ENCODE data around the gene ZNF48.

- TF ChIP-seq POLR2A (IDR thresholded peaks at IDR 0.05) (no peak), CTCF (IDR thresholded peaks at IDR 0.05) (no peak)
Measured at GRCh38 chr16:30369091-30369937, 25.9 kb upstream of the ZNF48 start.

Data from esophagus squamous epithelium (tissue), 4 donors.